ENCODE results near the gene CENPP.

- TF ChIP-seq, protein P1, sequence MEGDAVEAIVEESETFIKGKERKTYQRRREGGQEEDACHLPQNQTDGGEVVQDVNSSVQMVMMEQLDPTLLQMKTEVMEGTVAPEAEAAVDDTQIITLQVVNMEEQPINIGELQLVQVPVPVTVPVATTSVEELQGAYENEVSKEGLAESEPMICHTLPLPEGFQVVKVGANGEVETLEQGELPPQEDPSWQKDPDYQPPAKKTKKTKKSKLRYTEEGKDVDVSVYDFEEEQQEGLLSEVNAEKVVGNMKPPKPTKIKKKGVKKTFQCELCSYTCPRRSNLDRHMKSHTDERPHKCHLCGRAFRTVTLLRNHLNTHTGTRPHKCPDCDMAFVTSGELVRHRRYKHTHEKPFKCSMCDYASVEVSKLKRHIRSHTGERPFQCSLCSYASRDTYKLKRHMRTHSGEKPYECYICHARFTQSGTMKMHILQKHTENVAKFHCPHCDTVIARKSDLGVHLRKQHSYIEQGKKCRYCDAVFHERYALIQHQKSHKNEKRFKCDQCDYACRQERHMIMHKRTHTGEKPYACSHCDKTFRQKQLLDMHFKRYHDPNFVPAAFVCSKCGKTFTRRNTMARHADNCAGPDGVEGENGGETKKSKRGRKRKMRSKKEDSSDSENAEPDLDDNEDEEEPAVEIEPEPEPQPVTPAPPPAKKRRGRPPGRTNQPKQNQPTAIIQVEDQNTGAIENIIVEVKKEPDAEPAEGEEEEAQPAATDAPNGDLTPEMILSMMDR (IDR thresholded peaks at IDR 0.05; ENCODE audit: insufficient read depth, low read length, poor library complexity, severe bottlenecking): no peak
- TF ChIP-seq EZH2phosphoT487 (conservative IDR thresholded peaks at IDR 0.05; ENCODE audit: low read length): no peak
These were observed 305.9 kb downstream of the CENPP start for GRCh38 chr9:92631452-92632343.
